Upper lobe of right lung (tissue), 1 donor: Measurements from ENCODE around the gene CCDC30. TPM values are rescaled to one million over a fixed set of nuclear protein-coding genes. Genes with fewer than 3 reads are reported as not detected.
A peak's percentile ranks its signal among the peaks of the same experiment; 100 is the strongest.
"Not testable (repeated sequence)": the region's sequence is repeated elsewhere in the genome, so short reads cannot be mapped to it uniquely, and the experiment has no call there.

Source experiments
- ATAC-seq: fragments of 200-7000 bp; cut with Tn5 transposase; one replicate; pipeline ENCODE4 v1.9.1; 2020; ENCODE audit warnings: mild to moderate bottlenecking, moderate library complexity
- DNase-seq: peaks from one replicate; pipeline ENCODE4 v3.0.0-alpha.2; 2020
- H3K27ac ChIP-seq: fragments of 200-600 bp; one replicate; pipeline ENCODE4 v1.8.0; 2022
- H3K27me3 ChIP-seq: fragments of 200-600 bp; one replicate; pipeline ENCODE4 v1.8.0; 2022; ENCODE audit warnings: mild to moderate bottlenecking
- H3K36me3 ChIP-seq: fragments of 200-600 bp; one replicate; pipeline ENCODE4 v1.8.0; 2022
- H3K4me1 ChIP-seq: fragments of 200-600 bp; one replicate; pipeline ENCODE4 v1.8.0; 2022
- H3K4me3 ChIP-seq: fragments of 200-600 bp; one replicate; pipeline ENCODE4 v1.8.0; 2022; ENCODE audit warnings: mild to moderate bottlenecking
- H3K9me3 ChIP-seq: fragments of 200-600 bp; one replicate; pipeline ENCODE4 v1.8.0; 2022
- intact Hi-C: fragments of 100-400 bp; cut with DNase I; formaldehyde crosslinking; loops from one replicate; pipeline ENCODE4 v1.11.0; 2022
- total RNA-seq: library from RNA; stranded (reverse); fragmentation: NEBNext Ultra II Directional; extraction: Animal tissue kit (Norgen Biotek cat#: 25700); gene quantifications from one replicate; pipeline ENCODE4 v1.2.1, GENCODE V29; 2021
- TF ChIP-seq, protein P1 (sequence below): fragments of 200-600 bp; IDR thresholded peaks from one replicate; pipeline ENCODE4 v1.8.0; 2022; ENCODE audit warnings: antibody characterized with exemption
- donor health status: DM: no; HTN: yes; CAD: no; lungs with severe emphysema.

CCDC30 gene
- total RNA-seq, 1 donor from 2014 or later = 5.0 TPM

DNA sequence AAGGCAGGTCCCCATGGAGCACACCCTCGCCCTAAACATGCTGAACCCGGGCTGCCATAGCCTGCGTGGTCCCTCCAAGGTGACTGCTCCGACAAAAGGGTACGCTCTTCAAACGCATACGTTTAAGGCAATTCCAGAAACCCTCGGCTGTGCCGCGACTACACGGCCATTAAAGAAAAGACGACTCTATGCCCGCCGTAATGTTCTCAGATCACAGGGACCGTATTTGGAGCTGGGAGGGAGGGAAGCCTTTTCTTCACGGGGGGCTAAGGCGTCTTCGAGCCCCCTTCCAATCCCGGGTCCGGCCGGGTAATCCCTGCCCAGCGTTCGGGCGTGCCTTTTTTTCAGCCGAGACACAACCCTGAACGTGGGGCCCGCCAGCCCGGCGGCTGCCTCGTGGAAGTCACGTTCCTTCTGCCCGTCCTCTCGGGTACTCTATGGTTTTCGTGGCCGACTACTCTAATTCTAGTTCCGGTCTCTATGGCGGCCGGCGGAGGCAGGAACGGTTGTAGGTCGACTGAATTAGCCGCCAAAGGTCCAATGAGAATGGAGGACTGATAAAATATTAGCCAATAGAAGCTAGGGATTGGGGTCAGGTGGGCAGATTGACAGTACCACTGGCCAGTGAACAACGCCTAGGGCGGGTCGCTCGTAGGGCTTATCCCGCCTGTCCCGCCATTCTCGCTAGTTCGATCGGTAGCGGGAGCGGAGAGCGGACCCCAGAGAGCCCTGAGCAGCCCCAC is 218.8 kb downstream of the CCDC30 start, which contains the start of gene YBX1:
Gene YBX1, plus strand, starts transcription at position 678 of the 743 bp plus-strand sequence. CDS start 148 bp downstream, outside the sequence.
- DNase-seq (peak; percentile 96), ATAC-seq (peak; percentile 97)
- Histone ChIP-seq H3K36me3 (peaks cover 10% of the 10 kb centered on the region), H3K4me1 (peaks cover 47% of the 10 kb centered on the region), H3K4me3 (peak within 1 kb of the TSS; percentile 79), H3K9me3 (no peaks in the 10 kb centered on the region), H3K27me3 (no peaks in the 10 kb centered on the region), H3K27ac (peak within 1 kb of the TSS; percentile 94)
- intact Hi-C loops = no loop called here
- TF ChIP-seq, protein P1, sequence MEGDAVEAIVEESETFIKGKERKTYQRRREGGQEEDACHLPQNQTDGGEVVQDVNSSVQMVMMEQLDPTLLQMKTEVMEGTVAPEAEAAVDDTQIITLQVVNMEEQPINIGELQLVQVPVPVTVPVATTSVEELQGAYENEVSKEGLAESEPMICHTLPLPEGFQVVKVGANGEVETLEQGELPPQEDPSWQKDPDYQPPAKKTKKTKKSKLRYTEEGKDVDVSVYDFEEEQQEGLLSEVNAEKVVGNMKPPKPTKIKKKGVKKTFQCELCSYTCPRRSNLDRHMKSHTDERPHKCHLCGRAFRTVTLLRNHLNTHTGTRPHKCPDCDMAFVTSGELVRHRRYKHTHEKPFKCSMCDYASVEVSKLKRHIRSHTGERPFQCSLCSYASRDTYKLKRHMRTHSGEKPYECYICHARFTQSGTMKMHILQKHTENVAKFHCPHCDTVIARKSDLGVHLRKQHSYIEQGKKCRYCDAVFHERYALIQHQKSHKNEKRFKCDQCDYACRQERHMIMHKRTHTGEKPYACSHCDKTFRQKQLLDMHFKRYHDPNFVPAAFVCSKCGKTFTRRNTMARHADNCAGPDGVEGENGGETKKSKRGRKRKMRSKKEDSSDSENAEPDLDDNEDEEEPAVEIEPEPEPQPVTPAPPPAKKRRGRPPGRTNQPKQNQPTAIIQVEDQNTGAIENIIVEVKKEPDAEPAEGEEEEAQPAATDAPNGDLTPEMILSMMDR = no peak

DNA sequence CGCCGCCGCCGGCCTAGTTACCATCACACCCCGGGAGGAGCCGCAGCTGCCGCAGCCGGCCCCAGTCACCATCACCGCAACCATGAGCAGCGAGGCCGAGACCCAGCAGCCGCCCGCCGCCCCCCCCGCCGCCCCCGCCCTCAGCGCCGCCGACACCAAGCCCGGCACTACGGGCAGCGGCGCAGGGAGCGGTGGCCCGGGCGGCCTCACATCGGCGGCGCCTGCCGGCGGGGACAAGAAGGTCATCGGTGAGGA is 219.3 kb downstream of the CCDC30 start:
- H3K9me3 ChIP-seq, H3K27me3 ChIP-seq, intact Hi-C loops, DNase-seq, H3K36me3 ChIP-seq: not testable (repeated sequence)
- Histone ChIP-seq H3K27ac (peak overlapping the region; percentile 94), H3K4me3 (peak overlapping the region; percentile 79), H3K4me1 (peaks cover 52% of the 10 kb centered on the region)
- peak; percentile 14 for ATAC-seq

- no peaks in the 10 kb centered on the region for H3K9me3 ChIP-seq
- peak overlapping the region; percentile 79 for H3K4me3 ChIP-seq
- ATAC-seq (peak; percentile 85), DNase-seq (peak; percentile 92)
- H3K4me1 ChIP-seq = peaks cover 55% of the 10 kb centered on the region
- peak overlapping the region; percentile 94 for H3K27ac ChIP-seq
- H3K36me3 ChIP-seq = peaks cover 10% of the 10 kb centered on the region
- intact Hi-C loops = no loop called here
- TF ChIP-seq, protein P1 = no peak
- H3K27me3 ChIP-seq = no peaks in the 10 kb centered on the region
Observed at GRCh38 chr1:42682739-42683531, 219.8 kb downstream of the CCDC30 start.

DNA sequence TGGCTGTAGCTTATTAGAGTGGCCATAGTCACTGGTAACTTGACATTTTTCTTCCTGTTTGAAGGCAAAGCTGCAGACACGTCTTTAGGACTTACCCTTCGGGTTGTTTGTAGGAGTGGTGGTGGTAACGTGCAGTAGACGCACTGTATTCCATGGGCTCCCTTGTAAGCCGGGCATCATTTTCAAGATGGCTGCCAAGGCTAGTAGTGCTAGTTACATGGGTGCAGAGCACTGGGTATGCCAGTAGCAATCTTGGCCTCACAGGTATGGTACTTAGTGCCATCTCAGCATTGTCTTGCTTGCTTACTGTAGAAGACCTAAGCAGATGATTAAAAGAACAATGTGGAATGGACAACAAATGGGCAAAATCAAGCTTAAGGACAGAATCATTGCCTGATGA is 221.1 kb downstream of the CCDC30 start:
- H3K27me3 ChIP-seq = no peaks in the 10 kb centered on the region
- H3K36me3 ChIP-seq = peaks cover 10% of the 10 kb centered on the region
- intact Hi-C loops = no loop called here
- ATAC-seq (no peak), DNase-seq (no peak)
- H3K4me3 ChIP-seq = peak overlapping the region; percentile 79
- TF ChIP-seq, protein P1 = no peak
- H3K4me1 ChIP-seq = peaks cover 65% of the 10 kb centered on the region
- no peaks in the 10 kb centered on the region for H3K9me3 ChIP-seq
- no peak overlapping the region for H3K27ac ChIP-seq

GRCh38 chr1:42686418-42686817 is 223.3 kb downstream of the CCDC30 start:
- Histone ChIP-seq H3K27me3 (no peaks in the 10 kb centered on the region), H3K27ac (no peak overlapping the region), H3K4me1 (peaks cover 73% of the 10 kb centered on the region), H3K9me3 (no peaks in the 10 kb centered on the region), H3K4me3 (no peak overlapping the region), H3K36me3 (peaks cover 10% of the 10 kb centered on the region)
- intact Hi-C loops = no loop called here
- TF ChIP-seq, protein P1 = no peak
- DNase-seq = no peak
- no peak for ATAC-seq

DNA sequence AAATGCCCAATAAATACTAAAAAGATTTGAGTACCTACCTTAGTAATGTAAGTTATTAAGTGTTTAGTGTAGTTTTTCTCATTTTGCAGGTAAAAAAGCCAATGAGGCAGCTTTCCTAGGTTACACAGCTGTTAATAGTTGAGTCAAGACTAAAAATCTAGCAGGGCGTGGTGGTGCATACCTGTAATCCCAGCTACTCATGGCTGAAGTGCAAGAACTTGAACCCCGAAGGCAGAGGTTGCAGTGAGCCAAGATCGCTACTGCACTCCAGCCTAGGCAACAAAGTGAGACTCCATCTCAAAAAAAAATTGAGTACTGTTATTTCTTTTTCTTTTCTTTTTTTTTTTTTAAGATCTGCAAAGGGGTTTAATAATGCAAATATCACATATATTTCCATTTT is 226.8 kb downstream of the CCDC30 start:
- H3K4me1 ChIP-seq = peaks cover 72% of the 10 kb centered on the region
- DNase-seq = no peak
- H3K36me3 ChIP-seq = peaks cover 5% of the 10 kb centered on the region
- no peak overlapping the region for H3K4me3 ChIP-seq
- no peaks in the 10 kb centered on the region for H3K9me3 ChIP-seq
- H3K27ac ChIP-seq = no peak overlapping the region
- H3K27me3 ChIP-seq = no peaks in the 10 kb centered on the region
- intact Hi-C loops = no loop called here
- ATAC-seq = no peak
- TF ChIP-seq, protein P1 = no peak
